Islet of Langerhans (tissue), 1 donor: ENCODE data around the gene PTPN2.
"Not testable (repeated sequence)": the region's sequence is repeated elsewhere in the genome, so short reads cannot be mapped to it uniquely, and the experiment has no call there.

ENCODE experiments used
- FAIRE-seq: peaks from one replicate; lab custom pipeline; 2011; peaks lifted over from hg19 to GRCh38; lab: Jason Lieb, UNC

The PTPN2 gene

DNA sequence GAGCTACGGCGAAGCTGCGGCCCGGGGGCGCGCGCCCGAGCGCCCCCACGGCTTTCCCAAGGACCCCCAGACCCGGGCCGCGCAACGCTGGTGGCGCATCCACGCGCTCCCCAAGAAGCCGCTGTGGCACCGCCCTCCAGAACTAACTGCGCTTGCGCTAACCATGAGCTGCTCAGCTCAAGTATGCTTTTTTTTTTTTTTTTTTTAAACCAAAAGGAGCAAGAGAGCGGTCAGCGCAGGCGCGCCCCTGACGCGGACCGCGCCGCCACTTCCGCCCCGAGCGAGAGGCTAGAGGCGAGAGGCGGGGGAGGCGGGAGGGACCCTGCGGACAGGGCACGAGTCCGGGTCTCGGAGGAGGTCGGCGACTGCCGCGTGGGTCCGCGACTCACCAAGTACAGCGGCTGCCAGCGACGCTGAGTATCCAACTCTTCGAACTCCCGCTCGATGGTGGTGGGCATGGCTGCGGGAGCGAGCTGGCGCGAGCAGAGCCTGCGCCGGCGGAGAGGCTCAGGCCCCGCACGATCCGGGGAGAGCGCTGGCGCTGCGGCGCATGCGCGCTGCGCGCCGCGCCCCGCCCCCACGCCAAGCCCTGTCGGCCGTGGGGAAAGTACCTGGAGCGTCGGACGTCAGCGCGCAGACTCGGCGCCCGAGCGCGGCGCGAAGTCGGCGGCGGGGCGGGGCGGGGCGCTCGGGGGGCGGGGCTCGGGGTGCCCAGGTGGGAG lies at the start of gene PTPN2:
TSS of gene PTPN2 (minus strand) at position 554 of the 722 bp plus-strand sequence. CDS start at position 458, 96 bp downstream.
- FAIRE-seq = no peak

DNA sequence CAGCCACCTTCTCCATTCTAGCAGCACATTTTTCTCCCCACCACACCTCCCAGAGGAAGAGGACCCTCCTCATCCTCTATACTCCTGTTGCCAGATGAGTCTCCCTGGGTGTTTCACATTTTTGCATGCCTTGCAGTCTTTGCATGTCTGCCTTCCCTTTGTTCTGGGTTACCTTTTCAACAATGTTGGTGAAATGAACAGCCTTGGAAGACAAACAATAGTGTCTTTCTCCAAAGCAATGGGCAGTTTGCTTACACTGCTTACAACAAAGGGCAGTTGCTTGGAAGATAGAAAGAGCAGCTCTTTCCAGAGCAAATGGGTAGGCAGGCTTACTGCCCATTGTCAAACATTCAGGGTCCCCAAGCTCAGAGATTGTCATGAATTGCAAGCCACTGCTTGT lies 49.3 kb upstream of the PTPN2 start:
- no peak for FAIRE-seq

DNA sequence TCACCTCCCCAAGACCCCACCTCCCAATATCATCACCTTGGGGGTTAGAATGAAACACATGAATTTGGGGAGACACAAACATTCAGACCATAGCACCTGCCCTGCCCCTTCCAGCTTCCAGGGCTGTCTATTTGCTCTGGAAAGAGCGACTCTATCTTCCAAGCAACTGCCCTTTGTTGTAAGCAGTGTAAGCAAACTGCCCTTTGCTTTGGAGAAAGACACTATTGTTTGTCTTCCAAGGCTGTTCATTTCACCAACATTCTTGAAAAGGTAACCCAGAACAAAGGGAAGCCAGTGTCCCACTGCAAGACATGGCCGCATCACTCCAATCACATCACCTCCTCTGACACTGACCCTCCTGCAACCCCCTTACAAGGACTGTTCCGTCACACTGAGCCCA lies 46.9 kb upstream of the PTPN2 start:
- no peak for FAIRE-seq

DNA sequence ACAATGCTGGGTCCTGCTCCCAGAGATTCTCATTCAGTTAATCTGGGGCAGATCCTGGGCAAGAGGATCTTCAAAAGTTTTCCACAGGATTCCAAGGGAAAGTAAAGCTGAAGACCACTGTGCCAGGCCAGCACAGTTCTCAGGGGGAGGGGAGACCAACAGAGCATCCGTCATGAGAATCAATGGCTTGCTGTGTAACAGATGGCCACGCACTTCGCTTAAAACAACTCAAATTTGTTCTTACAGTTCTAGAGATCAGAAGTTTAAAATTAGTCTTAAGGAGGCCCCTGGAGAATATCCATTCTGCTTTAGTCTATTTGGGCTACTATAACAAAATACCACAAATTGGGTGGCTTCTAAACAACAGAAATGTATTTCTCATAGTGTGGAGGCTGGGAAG lies 46.3 kb upstream of the PTPN2 start:
- no peak for FAIRE-seq

DNA sequence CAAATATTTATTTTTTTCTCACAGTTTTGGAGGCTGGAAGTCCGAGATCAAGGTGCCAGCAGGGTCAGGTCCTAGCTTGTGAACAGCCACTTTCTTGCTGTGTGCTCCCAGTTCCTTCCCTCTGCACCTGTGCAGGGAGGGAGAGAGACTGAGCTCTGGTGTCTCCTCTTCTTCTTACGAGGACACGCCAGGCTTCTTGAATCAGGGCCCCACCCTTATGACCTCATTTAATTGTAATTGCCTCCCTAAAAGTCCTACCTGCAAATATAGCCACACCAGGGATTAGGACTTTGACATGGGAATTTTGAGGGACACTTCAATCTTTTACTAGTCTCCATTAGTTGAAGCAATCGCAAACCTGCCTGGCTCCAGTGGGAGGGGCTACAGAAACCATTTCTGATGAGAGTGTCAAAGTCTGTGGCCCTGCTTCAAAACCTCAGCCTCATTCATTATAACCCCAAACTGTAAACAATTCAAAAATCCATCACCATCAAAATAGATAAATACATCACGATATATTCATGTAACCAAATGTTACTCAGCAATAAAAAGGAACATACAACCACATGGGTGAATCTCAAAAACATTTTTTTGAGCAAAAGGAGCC lies 45.5 kb upstream of the PTPN2 start:
- no peak for FAIRE-seq

DNA sequence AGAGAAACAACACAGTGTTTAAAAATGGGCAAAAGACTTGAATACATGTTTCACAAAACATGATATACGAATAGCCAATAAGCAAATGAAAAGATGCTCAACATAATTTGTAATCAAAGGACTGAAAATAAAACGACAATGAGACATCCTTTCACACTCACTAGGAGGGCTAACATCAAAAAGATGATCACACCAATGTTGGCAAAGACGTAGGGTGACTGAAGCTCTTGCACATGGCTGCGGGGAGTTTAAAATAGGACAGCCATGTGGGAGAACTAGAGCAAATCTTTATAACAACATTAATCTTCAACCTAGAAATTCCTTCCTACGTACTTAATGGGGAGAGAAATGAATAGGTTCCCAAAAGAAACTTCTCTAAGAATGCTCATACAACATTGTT lies 44.6 kb upstream of the PTPN2 start:
- no peak for FAIRE-seq

DNA sequence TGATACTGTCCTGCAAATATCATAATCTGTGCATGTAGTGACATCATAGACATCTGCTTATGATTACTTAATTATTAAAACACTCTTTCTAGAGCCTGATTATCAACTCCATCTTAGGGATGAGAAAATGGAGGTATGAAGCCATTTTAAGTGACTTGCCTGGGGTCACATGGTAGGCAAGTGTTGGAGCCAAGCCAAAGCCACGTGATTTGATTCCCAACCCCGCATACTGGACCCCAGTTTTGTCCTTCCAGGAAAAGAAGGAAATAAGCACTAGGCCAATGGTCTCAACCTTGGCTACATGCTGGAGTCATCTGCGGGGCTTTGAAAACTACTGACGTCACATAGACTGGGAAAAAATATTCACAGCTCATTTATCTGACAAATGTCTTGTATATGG lies 44.2 kb upstream of the PTPN2 start:
- FAIRE-seq = no peak

DNA sequence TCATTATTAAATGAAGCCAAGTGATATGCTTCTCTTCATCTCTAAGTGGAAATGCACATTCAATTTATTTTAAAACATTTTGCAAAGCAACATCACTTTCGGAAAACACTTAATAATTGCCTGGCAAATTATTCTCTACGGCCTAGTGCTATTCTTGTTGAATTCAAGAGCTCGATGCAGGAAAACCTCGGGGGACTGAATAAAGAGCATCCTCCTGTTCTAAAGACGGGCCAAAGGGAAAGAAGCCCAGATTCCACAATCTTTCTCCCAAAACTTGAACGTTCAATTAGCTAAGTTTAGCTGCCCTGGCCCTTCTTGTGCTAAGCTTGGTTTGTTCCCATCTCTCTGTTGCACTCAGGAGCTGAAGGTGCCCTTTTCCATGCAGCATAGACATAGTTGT lies 40.6 kb upstream of the PTPN2 start:
- FAIRE-seq = no peak

DNA sequence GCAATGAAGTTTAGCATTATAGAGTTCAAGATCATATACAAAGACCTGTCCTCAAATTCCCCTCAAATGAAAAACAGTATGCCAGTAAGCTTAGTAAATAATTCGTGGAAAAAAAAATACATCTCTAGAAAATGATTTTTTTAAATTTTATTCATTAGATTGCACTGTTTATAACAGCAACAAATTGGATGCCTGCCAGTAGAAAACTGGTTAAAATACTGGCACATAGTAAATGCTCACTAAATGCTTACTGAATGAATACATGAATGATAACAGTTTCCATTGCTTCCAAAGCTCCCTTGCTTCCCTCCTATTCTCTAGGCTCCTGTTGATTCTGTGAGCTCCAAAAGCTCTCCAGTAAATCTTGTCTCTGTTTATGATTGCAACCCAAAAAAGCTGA lies 38.2 kb upstream of the PTPN2 start:
- no peak for FAIRE-seq

DNA sequence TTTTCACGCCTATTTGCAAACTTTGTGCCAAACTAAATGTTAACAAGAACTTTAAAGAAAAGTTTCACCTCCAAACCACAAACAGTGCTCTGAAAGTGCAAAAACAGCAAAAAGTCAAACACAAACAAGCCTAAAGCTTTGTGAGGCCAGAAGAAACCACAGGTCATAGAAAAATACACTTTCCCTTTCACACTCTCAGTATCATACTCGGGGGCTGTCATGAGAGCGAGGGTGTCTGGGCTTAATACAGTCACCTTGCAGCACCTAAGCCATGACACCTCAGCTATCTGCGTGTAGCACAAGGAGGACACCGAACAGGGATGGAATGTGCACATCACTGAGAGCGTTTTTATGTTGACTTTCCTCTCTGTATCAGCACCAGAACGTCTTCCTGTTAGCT lies 37.1 kb upstream of the PTPN2 start:
- FAIRE-seq = no peak

DNA sequence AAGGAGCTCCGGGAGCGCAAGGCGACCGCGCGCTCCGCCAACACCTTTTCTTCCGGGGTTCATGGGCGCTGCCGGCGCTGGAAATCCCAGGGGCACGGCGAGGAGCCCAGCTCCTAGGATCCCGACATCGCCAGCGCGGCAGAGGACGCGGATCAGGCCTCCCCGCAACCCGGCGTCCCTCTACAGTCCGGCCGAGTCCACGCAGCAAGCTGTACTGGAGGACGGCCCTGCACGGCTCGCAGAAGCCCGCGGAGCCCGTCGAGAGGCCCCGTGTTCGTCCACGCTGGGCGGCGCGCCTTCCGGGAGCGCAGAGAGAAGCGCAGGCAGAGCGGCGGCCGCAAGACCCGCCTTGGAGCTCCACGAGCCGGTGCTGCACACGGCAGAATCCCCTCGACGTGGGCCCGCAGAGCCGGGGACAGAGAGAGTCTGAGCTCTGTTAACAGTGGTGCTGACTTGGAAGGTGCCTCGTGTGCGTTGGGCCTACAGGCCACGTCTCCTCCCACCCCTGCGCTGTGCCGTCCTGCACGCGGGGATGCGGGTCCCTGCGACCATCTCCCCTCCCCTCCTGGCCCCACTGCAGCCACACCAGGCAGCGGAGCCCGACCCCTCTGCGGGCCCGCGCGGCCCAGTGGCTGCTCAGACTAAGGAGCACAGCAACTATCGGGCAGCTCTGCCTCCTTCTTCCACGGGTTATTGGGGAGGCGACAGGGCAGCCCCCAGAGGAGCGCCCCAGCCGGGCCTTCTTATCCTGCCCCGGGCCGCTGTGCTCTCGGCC lies 28.1 kb upstream of the PTPN2 start:
- no peak for FAIRE-seq

DNA sequence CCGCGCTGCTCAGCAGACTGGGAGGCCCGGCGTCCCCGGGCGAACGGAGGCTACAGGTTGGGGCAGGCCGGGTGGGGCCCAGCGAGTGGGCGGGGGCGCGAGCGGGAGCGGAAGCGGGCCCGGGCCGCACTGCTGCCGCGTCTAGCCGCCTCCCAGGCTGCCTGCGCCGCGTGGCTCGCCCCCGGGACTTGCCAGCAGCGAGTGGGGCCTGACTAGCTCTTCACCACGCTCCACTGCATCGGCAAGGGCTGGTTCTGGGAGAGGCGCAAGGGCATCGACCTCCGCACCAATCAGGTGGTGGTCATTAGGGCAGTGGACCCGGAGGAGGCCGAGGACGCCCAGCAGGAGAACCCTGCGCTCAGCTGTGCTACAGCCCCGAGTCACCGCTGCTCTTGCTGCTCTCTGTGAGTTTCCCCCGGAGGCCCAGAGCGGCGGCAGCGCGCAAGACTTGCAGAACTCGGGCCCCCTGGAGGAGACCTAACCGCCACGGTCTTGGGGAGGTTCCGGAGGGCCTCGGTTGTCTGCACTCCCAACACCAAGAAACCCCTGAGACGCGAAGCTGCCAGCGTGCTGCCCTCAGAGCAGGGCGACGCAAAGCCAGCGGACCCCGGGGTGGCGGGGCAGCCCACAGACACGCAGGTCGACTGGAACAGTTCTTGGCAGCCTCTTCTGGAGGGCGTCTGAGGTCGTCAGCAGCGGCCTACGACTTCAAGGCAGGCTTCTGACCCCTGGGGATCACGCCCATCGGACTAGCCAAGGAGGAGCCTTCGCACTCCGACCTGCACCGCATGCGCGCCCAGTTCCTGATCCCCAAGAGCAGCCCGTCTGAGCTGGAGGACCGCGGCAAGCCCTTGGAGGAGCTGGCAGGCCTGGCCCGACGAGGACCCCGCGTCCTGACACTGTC lies 27.2 kb upstream of the PTPN2 start:
- no peak for FAIRE-seq

DNA sequence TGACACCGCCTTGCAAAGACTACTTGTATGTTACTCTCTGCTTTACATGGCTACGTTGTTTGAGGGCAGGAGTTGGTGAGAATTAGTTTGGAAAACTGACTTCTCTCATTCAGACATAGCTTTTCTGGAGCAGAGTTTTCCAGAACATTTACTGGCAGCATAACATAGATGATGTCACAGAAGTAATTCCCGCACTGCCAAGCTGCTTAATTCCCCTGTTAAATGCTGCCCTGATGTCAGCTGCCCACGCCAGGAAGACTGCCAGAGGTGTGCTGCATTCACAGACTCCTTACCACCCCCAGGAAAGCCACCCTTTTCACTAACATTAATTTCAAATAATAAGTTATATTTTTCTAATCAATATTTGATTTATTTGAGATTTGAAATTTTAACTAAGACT lies 24.7 kb upstream of the PTPN2 start:
- FAIRE-seq = no peak

DNA sequence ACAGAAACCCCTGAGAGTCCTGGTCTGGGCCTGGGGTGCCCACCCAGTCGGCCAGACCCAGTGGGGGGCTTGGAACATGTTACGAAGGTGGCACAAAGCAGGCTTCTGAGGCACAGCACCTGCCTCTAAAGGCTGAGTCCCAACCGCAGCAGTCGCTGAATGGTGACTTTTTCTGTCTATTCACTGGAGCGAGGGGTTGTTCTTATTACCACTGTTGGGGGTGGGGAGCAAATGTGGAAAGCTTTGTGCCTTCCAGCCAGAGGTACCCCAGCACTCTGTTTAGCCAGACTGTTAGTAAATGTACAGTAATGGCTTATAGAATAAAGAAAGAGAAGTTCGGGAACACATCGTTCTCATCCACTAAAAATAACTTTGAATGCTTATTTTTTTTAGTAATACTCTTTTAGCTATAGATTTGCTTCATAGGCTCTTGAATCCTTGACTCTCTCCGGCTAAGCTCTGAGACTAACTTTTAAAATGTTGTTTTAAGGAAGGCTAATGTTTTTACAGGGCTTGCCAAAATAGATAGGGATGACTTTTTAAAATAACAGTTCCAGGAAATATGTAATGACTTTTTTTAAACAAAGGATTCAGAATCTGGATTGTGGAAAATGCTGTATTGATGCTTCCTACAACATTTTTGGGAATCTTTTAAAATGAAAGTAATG lies 23.4 kb upstream of the PTPN2 start:
- no peak for FAIRE-seq

DNA sequence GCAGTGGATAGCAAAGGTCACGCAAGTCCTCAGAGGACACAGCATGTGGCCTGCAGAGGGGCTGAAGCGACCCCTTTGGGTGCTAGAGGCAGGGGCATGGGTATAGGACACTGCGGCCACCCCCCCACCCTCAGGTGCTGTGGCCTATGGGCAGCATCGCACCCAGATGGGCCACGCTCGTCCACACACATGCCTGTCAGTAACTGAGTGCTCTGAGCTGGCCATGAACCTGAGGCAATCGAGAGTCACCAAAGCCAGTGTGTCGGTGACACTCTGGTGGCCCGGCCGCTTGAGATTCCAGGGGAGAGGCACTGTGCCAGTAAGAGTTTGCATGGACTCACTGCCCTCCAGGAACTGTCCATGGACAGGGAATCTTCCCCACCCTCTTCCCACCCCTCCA lies 22.7 kb upstream of the PTPN2 start:
- no peak for FAIRE-seq

DNA sequence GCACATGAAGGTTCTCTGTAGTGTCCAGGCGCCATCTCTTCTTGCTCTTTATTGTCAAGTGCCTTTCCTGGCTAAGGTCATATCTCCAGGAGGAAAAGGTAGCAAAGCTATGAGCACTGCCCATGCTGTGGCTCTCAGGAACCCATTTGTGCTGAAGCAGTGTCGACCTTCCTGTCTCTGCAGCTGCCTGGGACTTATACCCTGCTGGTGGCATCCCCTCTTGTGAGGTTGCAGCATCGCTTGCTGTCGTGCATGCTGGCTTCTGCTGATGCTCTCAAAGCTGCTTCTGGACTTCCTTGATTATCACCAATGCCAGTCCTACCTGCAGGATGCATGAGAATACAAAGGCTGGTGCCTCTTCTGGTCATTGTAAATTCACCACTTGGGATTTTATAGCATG lies 22.1 kb upstream of the PTPN2 start:
- no peak for FAIRE-seq

DNA sequence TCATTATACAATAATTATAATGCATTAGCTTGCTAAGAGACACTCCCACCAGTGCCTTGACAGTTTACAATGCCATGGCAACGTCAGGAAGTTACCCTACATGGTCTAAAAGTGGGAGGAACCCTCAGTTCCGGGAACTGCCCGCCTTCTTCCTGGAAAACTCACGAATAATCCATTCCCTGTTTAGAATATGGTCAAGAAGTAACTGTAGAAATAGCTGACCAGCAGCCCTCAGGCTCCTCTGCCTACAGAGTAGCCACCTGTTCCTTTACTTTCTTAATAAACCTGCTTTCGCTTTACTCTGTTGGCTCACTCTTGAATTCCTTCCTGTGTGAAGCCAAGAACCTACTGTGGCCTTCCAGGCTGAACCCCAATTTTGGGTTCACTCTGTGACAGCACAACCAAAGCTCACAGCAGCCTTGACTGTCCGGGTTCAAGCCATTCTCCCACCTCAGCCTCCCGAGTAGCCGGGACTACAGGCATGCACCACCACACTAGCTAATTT lies 20.0 kb upstream of the PTPN2 start:
- FAIRE-seq = no peak

DNA sequence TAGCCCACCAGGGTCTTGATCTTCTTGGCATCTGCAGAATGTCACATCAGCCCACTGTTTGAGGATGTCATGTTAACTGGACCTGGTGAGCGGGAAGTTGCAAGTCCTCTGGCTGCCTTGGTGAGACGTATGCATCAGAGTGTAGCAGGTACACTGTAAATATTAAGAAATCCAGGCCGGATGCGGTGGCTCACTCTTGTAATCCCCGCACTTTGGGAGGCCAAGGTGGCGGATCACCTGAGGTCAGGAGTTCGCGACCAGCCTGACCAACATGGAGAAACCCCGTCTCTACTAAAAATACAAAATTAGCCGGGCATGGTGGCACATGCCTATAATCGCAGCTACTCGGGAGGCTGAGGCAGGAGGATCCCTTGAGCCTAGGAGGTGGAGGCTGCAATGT lies 17.2 kb upstream of the PTPN2 start:
- not testable (repeated sequence) for FAIRE-seq

DNA sequence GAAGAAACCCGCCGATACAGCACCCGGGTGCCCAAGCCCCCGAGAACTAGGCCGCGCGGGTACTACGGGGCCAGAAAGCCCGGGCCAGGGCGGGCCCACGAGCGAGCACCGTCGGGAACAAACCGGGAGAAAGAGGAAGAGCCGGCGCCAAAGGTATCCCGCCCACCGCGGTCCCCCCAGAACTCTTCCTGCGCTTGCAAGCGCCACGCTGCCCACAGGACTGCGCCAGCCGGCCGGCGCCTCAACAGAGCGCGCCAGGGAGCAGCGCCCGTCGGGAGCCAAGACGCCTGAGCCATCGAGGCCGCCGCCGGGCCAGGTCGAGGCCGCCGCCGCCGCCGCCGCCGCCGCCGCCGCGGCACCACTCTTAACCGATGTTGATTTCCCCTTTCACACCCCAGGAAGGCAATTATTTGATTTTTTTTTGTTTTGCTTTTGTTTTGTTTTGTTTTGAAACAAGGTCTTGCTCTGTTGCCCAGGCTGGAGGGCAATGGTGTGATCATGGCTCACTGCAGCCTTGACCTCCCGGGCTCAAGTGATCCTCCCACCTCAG lies 12.8 kb upstream of the PTPN2 start:
- not testable (repeated sequence) for FAIRE-seq

DNA sequence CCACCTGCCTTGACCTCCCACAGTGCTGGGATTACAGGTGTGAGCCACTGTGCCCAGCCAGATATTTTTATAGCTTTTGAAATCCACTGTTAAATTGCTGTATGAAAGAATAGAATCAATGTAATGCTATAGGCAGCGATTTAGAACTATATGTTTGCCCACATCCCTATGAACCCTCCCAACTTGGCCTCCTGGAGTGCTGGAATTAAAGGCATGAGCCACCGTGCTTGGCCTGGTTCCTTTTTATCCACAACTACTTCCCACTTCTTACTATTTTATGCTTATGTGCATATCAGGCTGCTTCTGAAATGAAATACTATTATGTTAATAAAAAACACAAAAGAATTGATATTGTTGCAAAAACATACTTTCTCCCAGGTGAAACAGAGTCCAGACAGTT lies 11.6 kb upstream of the PTPN2 start:
- no peak for FAIRE-seq

DNA sequence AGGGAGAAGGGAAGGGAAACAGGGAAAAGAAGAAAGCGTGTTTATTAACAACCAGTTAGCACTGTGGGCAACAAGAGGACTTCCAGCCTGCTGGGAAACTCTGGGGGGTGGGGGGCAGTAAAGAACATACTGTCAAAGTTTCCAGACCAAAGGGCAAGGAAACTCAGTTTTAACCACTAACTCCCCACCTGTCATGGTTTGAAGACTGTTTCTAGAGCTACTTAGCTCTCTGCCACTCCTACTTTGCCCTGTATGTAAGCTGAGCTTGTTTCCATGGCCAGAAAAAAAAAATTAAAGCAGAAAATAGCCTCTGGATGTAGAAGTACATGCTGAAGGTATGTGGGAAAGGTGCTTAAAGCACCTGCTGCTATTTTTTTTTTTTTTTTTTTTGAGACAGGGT lies 11.0 kb upstream of the PTPN2 start:
- FAIRE-seq = no peak
